ENCODE data around the gene NDUFB8. TPM values are rescaled to one million over a fixed set of nuclear protein-coding genes. Genes with fewer than 3 reads are reported as not detected.

NDUFB8 gene
- total RNA-seq, 1 donor from 2014 or later: 124 TPM

DNA sequence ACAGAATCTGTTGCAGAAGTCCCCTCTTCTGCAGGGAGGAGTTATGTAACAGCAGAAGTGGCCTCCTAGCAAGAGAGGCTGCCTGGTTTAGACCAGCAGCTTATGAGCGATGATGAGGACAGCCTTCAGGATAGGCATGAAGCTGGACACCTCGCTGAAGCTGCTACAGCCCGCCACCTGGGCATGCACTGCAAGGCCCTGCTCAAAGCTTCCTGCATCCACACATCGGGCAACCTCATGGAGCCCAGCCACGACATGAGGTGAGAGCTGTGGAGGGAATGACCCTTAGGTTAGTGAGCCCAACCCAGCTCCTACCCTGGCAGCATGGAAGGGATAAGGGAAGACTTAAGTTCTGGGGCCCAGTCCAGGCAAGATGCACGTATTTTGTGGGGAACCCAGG, 42.1 kb downstream of the NDUFB8 start:
- H3K4me1 ChIP-seq: peaks cover 47% of the 10 kb centered on the region
- H3K79me2 ChIP-seq (ENCODE audit: low read depth): peaks cover 4% of the 10 kb centered on the region
- Mint-ChIP-seq H3K4me3 (no peak overlapping the region), H3K36me3 (peaks cover 41% of the 10 kb centered on the region), H3K27ac (peak overlapping the region; percentile 99), H3K4me1 (peaks cover 57% of the 10 kb centered on the region), H3K27me3 (ENCODE audit: insufficient read depth, low read depth) (peaks cover 17% of the 10 kb centered on the region), H3K9me3 (no peaks in the 10 kb centered on the region)
- TF ChIP-seq, protein P1, sequence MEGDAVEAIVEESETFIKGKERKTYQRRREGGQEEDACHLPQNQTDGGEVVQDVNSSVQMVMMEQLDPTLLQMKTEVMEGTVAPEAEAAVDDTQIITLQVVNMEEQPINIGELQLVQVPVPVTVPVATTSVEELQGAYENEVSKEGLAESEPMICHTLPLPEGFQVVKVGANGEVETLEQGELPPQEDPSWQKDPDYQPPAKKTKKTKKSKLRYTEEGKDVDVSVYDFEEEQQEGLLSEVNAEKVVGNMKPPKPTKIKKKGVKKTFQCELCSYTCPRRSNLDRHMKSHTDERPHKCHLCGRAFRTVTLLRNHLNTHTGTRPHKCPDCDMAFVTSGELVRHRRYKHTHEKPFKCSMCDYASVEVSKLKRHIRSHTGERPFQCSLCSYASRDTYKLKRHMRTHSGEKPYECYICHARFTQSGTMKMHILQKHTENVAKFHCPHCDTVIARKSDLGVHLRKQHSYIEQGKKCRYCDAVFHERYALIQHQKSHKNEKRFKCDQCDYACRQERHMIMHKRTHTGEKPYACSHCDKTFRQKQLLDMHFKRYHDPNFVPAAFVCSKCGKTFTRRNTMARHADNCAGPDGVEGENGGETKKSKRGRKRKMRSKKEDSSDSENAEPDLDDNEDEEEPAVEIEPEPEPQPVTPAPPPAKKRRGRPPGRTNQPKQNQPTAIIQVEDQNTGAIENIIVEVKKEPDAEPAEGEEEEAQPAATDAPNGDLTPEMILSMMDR (IDR thresholded peaks at IDR 0.05): no peak
- TF ChIP-seq EZH2phosphoT487 (IDR thresholded peaks at IDR 0.05): no peak
- no peak for TF ChIP-seq EZH2 (IDR thresholded peaks at IDR 0.05)
- no peak overlapping the region for H3K27ac ChIP-seq
- DNase-seq (ENCODE audit: low spot score): no peak
- no peak overlapping the region for H2AFZ ChIP-seq (replicated peaks)
- peaks cover 47% of the 10 kb centered on the region for H3F3A ChIP-seq (ENCODE audit: low read depth)
- H3K4me3 ChIP-seq: no peak overlapping the region
- H3K9me3 ChIP-seq (ENCODE audit: low read depth): no peaks in the 10 kb centered on the region
- peaks cover 14% of the 10 kb centered on the region for H4K20me1 ChIP-seq (ENCODE audit: low read depth)
- H3K9ac ChIP-seq: no peak overlapping the region
- peaks cover 83% of the 10 kb centered on the region for H3K27me3 ChIP-seq
- peak overlapping the region; percentile 74 for H3K4me2 ChIP-seq
- H3K36me3 ChIP-seq: no peaks in the 10 kb centered on the region

DNA sequence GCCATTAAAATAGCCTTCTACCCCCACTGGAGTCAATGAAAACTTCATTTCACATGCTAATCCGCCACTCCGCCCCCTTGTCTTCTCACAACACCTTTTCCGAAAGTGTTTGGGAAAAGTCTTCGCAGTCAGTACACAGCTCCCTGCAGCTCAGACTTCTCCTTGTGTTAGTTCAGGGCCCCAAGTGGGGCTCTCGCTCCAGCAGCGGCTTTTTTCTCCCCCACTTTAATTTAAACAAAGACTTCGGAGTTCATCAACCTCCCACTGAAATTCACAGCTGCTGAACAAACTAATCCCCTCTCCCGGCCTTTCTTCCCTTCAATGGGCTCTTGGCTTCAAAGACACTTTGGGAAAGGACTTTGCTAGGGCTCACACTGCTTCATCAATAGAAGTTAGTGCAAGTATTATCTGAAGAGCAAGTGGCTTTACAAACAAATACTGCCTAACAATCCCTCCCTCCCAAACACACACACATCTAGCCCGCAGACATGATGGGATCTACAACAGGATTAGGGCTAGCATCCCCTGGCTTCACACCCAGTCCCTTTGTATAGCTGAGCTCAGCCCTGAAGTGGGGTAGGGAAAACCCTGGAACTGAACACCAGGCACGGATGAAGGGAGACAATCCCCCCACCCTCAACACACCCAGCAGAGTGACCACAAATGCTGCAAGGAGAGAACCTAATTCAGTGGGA, 43.7 kb downstream of the NDUFB8 start:
- Mint-ChIP-seq H3K36me3 (peaks cover 35% of the 10 kb centered on the region), H3K27me3 (ENCODE audit: insufficient read depth, low read depth) (peaks cover 21% of the 10 kb centered on the region), H3K27ac (peak overlapping the region; percentile 99), H3K4me1 (peaks cover 68% of the 10 kb centered on the region), H3K9me3 (no peaks in the 10 kb centered on the region), H3K4me3 (peak overlapping the region; percentile 60)
- Histone ChIP-seq H3K9me3 (ENCODE audit: low read depth) (no peaks in the 10 kb centered on the region), H3K9ac (no peak overlapping the region), H3K27me3 (peaks cover 83% of the 10 kb centered on the region), H3K79me2 (ENCODE audit: low read depth) (peaks cover 4% of the 10 kb centered on the region), H3K27ac (peak overlapping the region; percentile 98), H4K20me1 (ENCODE audit: low read depth) (peaks cover 14% of the 10 kb centered on the region), H3K4me1 (peaks cover 52% of the 10 kb centered on the region), H2AFZ (replicated peaks) (no peak overlapping the region), H3F3A (ENCODE audit: low read depth) (peaks cover 55% of the 10 kb centered on the region), H3K4me2 (peak overlapping the region; percentile 83), H3K4me3 (peak overlapping the region; percentile 26), H3K36me3 (no peaks in the 10 kb centered on the region)
- TF ChIP-seq, protein P1 (IDR thresholded peaks at IDR 0.05): no peak
- TF ChIP-seq EZH2 (IDR thresholded peaks at IDR 0.05) (peak; percentile 38), EZH2phosphoT487 (IDR thresholded peaks at IDR 0.05) (peak; percentile 94)
- DNase-seq (ENCODE audit: low spot score): peak; percentile 95

DNA sequence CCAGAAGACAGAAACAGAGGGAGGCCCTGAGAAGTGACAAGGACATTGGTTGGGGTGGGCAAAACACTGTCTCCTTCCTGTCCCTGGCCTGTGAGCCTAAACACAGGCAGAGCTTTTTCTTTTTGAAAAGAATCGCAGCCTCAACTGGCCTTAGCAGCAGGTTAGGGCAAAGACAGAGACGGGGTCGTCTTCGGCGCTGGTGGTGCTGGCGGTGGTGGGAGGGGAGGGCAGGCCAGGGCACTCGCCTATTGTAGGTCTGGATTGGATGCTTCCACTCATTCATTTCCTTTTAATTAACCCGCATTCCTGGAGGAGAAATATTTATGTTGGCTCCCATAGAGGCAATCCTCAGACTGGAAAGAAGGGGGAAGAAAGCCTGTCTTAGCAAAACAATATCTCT, 44.3 kb downstream of the NDUFB8 start:
- Histone ChIP-seq H2AFZ (replicated peaks) (no peak overlapping the region), H3K9ac (no peak overlapping the region), H3F3A (ENCODE audit: low read depth) (peaks cover 55% of the 10 kb centered on the region), H3K27ac (peak overlapping the region; percentile 98), H3K27me3 (peaks cover 83% of the 10 kb centered on the region), H3K4me2 (peak overlapping the region; percentile 83), H3K9me3 (ENCODE audit: low read depth) (no peaks in the 10 kb centered on the region), H3K36me3 (no peaks in the 10 kb centered on the region), H3K4me3 (no peak overlapping the region), H4K20me1 (ENCODE audit: low read depth) (peaks cover 14% of the 10 kb centered on the region), H3K79me2 (ENCODE audit: low read depth) (peaks cover 4% of the 10 kb centered on the region), H3K4me1 (peaks cover 52% of the 10 kb centered on the region)
- peaks cover 68% of the 10 kb centered on the region for H3K4me1 Mint-ChIP-seq
- DNase-seq (ENCODE audit: low spot score): peak; percentile 88
- H3K27ac Mint-ChIP-seq: peak overlapping the region; percentile 99
- no peak for TF ChIP-seq EZH2 (IDR thresholded peaks at IDR 0.05)
- no peak for TF ChIP-seq EZH2phosphoT487 (IDR thresholded peaks at IDR 0.05)
- TF ChIP-seq, protein P1 (IDR thresholded peaks at IDR 0.05): no peak
- H3K9me3 Mint-ChIP-seq: no peaks in the 10 kb centered on the region
- peak overlapping the region; percentile 60 for H3K4me3 Mint-ChIP-seq
- peaks cover 30% of the 10 kb centered on the region for H3K36me3 Mint-ChIP-seq
- H3K27me3 Mint-ChIP-seq (ENCODE audit: insufficient read depth, low read depth): peaks cover 24% of the 10 kb centered on the region
